AG09309 (cell line): Measurements from ENCODE around the gene HEPACAM.

Experiments used
- DNase-seq: peaks from one replicate; pipeline ENCODE4 v3.0.0-alpha.2; 2010; ENCODE audit warnings: low read depth
- H3K4me3 ChIP-seq: 2 replicates; pipeline ENCODE4 v1.5.1; 2011; ENCODE audit warnings: mild to moderate bottlenecking, low read depth, low read length, moderate library complexity; ENCODE audit not compliant: control insufficient read depth
- TF ChIP-seq, protein P1 (sequence below): IDR thresholded peaks from 2 replicates; pipeline ENCODE4 v1.5.1; 2011; ENCODE audit warnings: mild to moderate bottlenecking, low read depth, low read length, inconsistent platforms; ENCODE audit not compliant: insufficient read depth, control insufficient read depth; ENCODE audit errors: missing control alignments

The HEPACAM gene

DNA sequence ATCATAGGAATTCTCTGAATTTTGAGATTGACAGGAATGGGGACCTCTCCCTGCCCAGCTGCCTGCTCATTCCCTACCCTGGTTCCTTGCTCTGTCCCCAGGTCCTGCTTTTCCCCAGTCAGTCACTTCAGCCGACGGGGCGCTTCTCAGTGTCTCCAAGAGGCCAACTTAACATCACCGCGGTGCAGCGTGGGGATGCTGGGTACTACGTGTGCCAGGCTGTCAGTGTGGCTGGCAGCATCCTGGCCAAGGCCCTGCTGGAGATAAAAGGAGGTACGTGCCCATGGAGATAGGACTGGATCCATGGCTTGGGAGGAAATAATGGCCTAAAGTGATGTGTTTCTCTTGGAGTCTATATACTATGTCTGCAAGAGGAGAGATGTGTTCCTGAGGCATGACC lies 63.6 kb downstream of the HEPACAM start:
- TF ChIP-seq, protein P1, sequence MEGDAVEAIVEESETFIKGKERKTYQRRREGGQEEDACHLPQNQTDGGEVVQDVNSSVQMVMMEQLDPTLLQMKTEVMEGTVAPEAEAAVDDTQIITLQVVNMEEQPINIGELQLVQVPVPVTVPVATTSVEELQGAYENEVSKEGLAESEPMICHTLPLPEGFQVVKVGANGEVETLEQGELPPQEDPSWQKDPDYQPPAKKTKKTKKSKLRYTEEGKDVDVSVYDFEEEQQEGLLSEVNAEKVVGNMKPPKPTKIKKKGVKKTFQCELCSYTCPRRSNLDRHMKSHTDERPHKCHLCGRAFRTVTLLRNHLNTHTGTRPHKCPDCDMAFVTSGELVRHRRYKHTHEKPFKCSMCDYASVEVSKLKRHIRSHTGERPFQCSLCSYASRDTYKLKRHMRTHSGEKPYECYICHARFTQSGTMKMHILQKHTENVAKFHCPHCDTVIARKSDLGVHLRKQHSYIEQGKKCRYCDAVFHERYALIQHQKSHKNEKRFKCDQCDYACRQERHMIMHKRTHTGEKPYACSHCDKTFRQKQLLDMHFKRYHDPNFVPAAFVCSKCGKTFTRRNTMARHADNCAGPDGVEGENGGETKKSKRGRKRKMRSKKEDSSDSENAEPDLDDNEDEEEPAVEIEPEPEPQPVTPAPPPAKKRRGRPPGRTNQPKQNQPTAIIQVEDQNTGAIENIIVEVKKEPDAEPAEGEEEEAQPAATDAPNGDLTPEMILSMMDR = no peak
- DNase-seq = no peak
- no peak overlapping the region for H3K4me3 ChIP-seq

DNA sequence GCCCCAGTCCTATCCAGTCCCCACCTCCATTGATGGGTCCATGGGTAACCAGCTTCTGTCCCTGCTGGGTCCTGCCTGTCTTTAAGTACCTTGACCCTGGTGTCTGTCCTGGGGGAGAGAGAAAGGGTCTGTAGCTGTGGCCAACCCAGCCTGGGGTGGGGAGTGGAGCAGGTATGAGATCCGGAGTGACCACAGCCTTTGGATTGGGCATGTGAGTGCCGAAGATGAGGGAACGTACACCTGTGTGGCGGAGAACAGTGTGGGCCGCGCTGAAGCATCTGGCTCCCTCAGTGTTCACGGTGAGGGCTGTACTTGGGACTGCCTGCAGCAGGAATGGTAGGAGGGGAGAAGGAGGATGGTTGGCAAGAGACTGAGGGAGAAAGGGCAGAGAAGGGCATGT lies 65.4 kb downstream of the HEPACAM start:
- DNase-seq = no peak
- TF ChIP-seq, protein P1 = no peak
- no peak overlapping the region for H3K4me3 ChIP-seq

DNA sequence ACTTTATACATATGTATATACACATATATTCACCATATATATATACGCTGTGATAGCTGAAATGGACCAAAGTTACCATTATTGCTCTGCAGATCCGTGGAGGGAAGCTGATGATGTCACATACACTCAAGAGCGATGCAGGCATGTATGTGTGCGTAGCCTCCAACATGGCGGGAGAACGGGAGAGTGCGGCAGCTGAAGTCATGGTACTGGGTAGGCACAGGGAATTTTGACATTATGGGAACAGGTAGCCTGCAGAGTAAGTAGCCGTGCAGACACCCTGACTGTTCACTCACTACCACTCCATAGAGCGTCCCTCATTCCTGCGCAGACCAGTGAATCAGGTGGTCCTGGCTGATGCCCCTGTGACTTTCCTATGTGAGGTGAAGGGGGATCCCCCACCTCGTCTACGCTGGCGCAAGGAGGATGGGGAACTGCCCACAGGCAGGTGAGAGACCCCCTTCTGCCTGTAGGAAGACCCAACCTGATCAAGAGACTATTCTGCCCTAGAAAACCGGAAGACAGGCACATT lies 65.9 kb downstream of the HEPACAM start:
- TF ChIP-seq, protein P1 = no peak
- no peak for DNase-seq
- H3K4me3 ChIP-seq = no peak overlapping the region

DNA sequence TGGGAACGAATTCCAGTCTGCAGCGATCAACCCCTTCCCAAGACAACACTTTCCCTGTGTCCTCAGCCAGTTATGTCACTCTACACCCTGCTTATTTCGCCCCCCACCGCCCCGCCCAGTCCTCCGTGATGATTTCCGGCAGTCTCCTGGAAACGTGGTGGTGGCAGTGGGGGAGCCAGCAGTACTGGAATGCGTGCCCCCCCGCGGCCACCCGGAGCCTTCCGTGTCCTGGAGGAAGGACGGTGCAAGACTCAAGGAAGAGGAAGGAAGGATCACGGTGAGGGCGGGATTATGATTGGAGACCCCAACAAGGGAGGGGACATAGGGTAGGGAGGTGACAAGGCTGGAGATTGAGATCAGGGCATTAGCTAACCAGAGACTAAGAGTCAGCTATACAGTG lies 66.5 kb downstream of the HEPACAM start:
- no peak for DNase-seq
- TF ChIP-seq, protein P1 = no peak
- H3K4me3 ChIP-seq = no peak overlapping the region
